Stomach (tissue), 9 donors: ENCODE results near the gene TRIM2. TPM values are rescaled to one million over a fixed set of nuclear protein-coding genes. Genes with fewer than 3 reads are reported as not detected.

Experiments
- DNase-seq, 2 donors: peaks; one replicate each; pipeline versions ENCODE4 v3.0.0 to v3.0.0-alpha.2; 2013 to 2019
- H3K27ac ChIP-seq, 5 donors: fragments of 200-600 bp in 4 of 5; sonication (generic) in 4 of 5; one replicate each; pipeline ENCODE4 v1.5.1; 2013 to 2019; ENCODE audit warnings: mild to moderate bottlenecking in 1 of 5, moderate library complexity in 1 of 5
- H3K27me3 ChIP-seq, 3 donors: fragments of 200-600 bp; sonication (generic); one replicate each; pipeline ENCODE4 v1.5.1; 2017 to 2019; ENCODE audit warnings: mixed run types in 1 of 3
- H3K36me3 ChIP-seq, 4 donors: fragments of 200-600 bp; sonication (generic); 1 replicate in 3 of 4; 2 replicates in 1 of 4; pipeline ENCODE4 v1.5.1; 2016 to 2019
- H3K4me1 ChIP-seq, 4 donors: fragments of 200-600 bp; sonication (generic); one replicate each; pipeline ENCODE4 v1.5.1; 2016 to 2019
- H3K4me3 ChIP-seq, 4 donors: fragments of 200-600 bp; sonication (generic) in 3 of 4; one replicate each; pipeline ENCODE4 v1.5.1; 2016 to 2019; ENCODE audit warnings: mild to moderate bottlenecking in 1 of 4
- H3K9me3 ChIP-seq, 4 donors: fragments of 200-600 bp; sonication (generic); one replicate each; pipeline ENCODE4 v1.5.1; 2016 to 2019
- CTCF ChIP-seq, 7 experiments: fragments of 450-650 bp in 4 of 7; fragments of 200-600 bp in 3 of 7; sonication (generic) in 3 of 7; IDR thresholded peaks; one replicate each; pipeline ENCODE4 v1.5.1; 2016 to 2019; ENCODE audit warnings: antibody characterized with exemption in 7 of 7, control low read depth in 2 of 7, mild to moderate bottlenecking in 1 of 7
- EP300 ChIP-seq: sonication (generic); formaldehyde crosslinking; IDR thresholded peaks from one replicate; pipeline ENCODE4 v1.6.1; 2017; ENCODE audit warnings: antibody characterized with exemption
- POLR2A ChIP-seq, 4 donors: fragments of 450-650 bp; IDR thresholded peaks; one replicate each; pipeline ENCODE4 v1.6.1; 2016; ENCODE audit warnings: antibody characterized with exemption in 4 of 4, control low read depth in 2 of 4, mild to moderate bottlenecking in 1 of 4, moderate library complexity in 1 of 4
- POLR2AphosphoS5 ChIP-seq, 3 donors: sonication (generic); formaldehyde crosslinking; IDR thresholded peaks; one replicate each; pipeline ENCODE4 v1.6.1; 2016; ENCODE audit warnings: antibody characterized with exemption in 3 of 3
- WGBS, 5 donors: extraction: QIAGEN DNeasy Blood & Tissue Kit in 3 of 5; methylation state at CpG; one replicate each; pipeline versions ENCODE4 v1.1.5 to v1.1.7; 2013 to 2018; 5-methylcytosine and 5-hydroxymethylcytosine counted together
- intact Hi-C: fragments of 100-400 bp; cut with DNase I; formaldehyde crosslinking; loops from one replicate; pipeline ENCODE4 v1.15.1; 2023; ENCODE audit warnings: low total_unique reads
- polyA plus RNA-seq, 3 donors: library from polyadenylated mRNA; stranded (reverse); fragments of 200-250 nt; gene quantifications; one replicate each; pipeline ENCODE4 v1.2.3, GENCODE V29; 2013
- total RNA-seq, 5 donors: library from RNA; depleted of rRNA; stranded (reverse); fragments of >200 nt; gene quantifications; one replicate each; pipeline versions ENCODE4 v1.1.0 to v1.2.3, GENCODE V29; 2014 to 2016
- donor health status: healthy with polysubstance abuse.
- donor health status: Bipolar disorder and iron deficiency.
- donor health status: healthy.

Gene TRIM2
- total and polyA plus RNA-seq, 8 donors: 11.2 to 327 (median 53.8) TPM

GRCh38 chr4:153325558-153325957 lies 121.3 kb downstream of the TRIM2 start:
- peaks cover 0 to 13% (median 4%) of the 10 kb centered on the region in 4 donors for H3K4me1 ChIP-seq
- intact Hi-C loops: no loop called here
- H3K4me3 ChIP-seq: no peak overlapping the region
- H3K9me3 ChIP-seq: no peaks in the 10 kb centered on the region
- TF ChIP-seq POLR2A (IDR thresholded peaks at IDR 0.05) (no peak), CTCF (IDR thresholded peaks at IDR 0.05) (no peak), EP300 (no peak), POLR2AphosphoS5 (IDR thresholded peaks at IDR 0.05) (no peak)
- peaks cover 7 to 73% (median 59%) of the 10 kb centered on the region in 4 donors for H3K36me3 ChIP-seq
- 70 to 94% (median 78%) methylated on average over 2 of the region's 2 CpGs for WGBS, 5 donors
- no peak overlapping the region for H3K27ac ChIP-seq
- DNase-seq: no peak
- no peaks in the 10 kb centered on the region for H3K27me3 ChIP-seq

GRCh38 chr4:153326513-153326912 lies 122.3 kb downstream of the TRIM2 start:
- H3K27ac ChIP-seq: no peak overlapping the region
- no peaks in the 10 kb centered on the region for H3K9me3 ChIP-seq
- peaks cover 0 to 13% (median 4%) of the 10 kb centered on the region in 4 donors for H3K4me1 ChIP-seq
- H3K4me3 ChIP-seq: no peak overlapping the region
- DNase-seq: peak in 1 of 2 donors; percentile 52
- H3K36me3 ChIP-seq: peaks cover 3 to 73% (median 57%) of the 10 kb centered on the region in 4 donors
- H3K27me3 ChIP-seq: no peaks in the 10 kb centered on the region
- TF ChIP-seq POLR2AphosphoS5 (IDR thresholded peaks at IDR 0.05) (peak in 1 of 3 donors; percentile 57), EP300 (no peak)
- WGBS, 5 donors: 52 to 74% (median 62%) methylated on average over 11 of the region's 11 CpGs
- intact Hi-C loops: no loop called here

GRCh38 chr4:153327247-153327646 lies 123.0 kb downstream of the TRIM2 start:
- intact Hi-C loops: no loop called here
- no peak overlapping the region for H3K4me3 ChIP-seq
- H3K36me3 ChIP-seq: peaks cover 3 to 74% (median 56%) of the 10 kb centered on the region in 4 donors
- H3K27me3 ChIP-seq: no peaks in the 10 kb centered on the region
- 82 to 95% (median 90%) methylated on average over 1 of the region's 1 CpG for WGBS, 5 donors
- H3K4me1 ChIP-seq: peaks cover 0 to 13% (median 4%) of the 10 kb centered on the region in 4 donors
- no peak for DNase-seq
- H3K27ac ChIP-seq: no peak overlapping the region
- H3K9me3 ChIP-seq: no peaks in the 10 kb centered on the region
- no peak for TF ChIP-seq CTCF (IDR thresholded peaks at IDR 0.05)
- no peak for TF ChIP-seq POLR2AphosphoS5 (IDR thresholded peaks at IDR 0.05)
- TF ChIP-seq EP300: no peak
- no peak for TF ChIP-seq POLR2A (IDR thresholded peaks at IDR 0.05)

GRCh38 chr4:153332936-153333335 lies 128.7 kb downstream of the TRIM2 start:
- DNase-seq: no peak
- 91 to 99% (median 93%) methylated on average over 2 of the region's 2 CpGs for WGBS, 5 donors
- H3K27ac ChIP-seq: no peak overlapping the region
- intact Hi-C loops: no loop called here
- H3K4me3 ChIP-seq: no peak overlapping the region
- no peaks in the 10 kb centered on the region for H3K4me1 ChIP-seq
- H3K27me3 ChIP-seq: no peaks in the 10 kb centered on the region
- TF ChIP-seq EP300 (no peak), POLR2AphosphoS5 (IDR thresholded peaks at IDR 0.05) (no peak), CTCF (IDR thresholded peaks at IDR 0.05) (no peak), POLR2A (IDR thresholded peaks at IDR 0.05) (no peak)
- H3K36me3 ChIP-seq: peaks cover 3 to 71% (median 49%) of the 10 kb centered on the region in 4 donors
- no peaks in the 10 kb centered on the region for H3K9me3 ChIP-seq

- no peak for DNase-seq
- peaks cover 3 to 65% (median 44%) of the 10 kb centered on the region in 4 donors for H3K36me3 ChIP-seq
- no peaks in the 10 kb centered on the region for H3K27me3 ChIP-seq
- H3K4me1 ChIP-seq: no peaks in the 10 kb centered on the region
- H3K4me3 ChIP-seq: no peak overlapping the region
- TF ChIP-seq EP300 (no peak), POLR2A (IDR thresholded peaks at IDR 0.05) (no peak), POLR2AphosphoS5 (IDR thresholded peaks at IDR 0.05) (no peak), CTCF (IDR thresholded peaks at IDR 0.05) (no peak)
- intact Hi-C loops: no loop called here
- H3K27ac ChIP-seq: no peak overlapping the region
- H3K9me3 ChIP-seq: no peaks in the 10 kb centered on the region
Measured at GRCh38 chr4:153333874-153334273, 129.6 kb downstream of the TRIM2 start.
